Measurements from ENCODE around the gene GRIP1.

The GRIP1 gene

DNA sequence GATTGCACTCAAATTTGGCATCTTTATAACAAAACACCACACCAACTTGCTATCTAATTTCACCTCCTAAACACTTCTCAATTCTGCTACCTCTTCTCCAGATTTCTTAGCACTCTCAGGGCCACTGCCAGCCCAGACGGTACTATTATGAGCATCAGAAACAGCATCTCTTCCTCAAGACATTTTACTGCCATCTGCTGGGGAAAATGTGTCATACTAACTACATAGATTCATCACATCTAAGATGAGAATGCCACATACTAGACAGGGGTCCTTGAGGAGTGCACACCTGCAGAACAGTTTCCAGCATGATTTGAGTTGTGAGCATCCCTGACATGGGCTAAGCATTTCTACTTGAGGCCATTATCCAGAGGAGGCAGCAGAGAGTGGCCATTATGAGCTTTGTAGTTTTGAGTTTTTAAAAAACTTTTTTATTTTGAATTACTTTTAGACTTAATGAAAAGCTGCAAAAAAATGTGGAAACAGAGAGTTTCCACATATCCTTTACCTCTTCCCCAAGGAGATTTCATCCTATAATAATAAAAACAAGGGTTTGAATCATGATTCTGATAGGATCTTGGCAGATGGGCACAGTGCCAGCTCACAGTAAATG, 15.1 kb upstream of the GRIP1 start:
- no peak for DNase-seq

DNA sequence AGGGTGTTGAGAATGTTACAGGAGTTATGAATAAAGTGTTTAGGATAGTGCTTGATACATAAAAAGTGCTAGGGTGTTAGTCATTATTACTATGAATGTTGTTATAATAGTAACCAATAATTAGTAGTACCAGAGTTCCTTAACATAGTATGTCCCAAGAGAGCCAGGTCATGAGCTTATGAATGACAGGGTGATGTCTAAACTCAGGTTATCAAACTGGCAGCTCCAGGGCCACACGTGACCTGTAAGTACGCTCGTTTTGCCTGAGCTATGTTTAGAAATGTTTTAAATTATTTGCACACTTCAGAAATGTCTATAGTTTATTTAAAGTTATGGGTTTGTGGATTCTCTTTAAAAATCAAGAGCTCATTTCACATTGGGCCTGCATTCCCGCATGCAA, 14.1 kb upstream of the GRIP1 start:
- DNase-seq, result no peak

DNA sequence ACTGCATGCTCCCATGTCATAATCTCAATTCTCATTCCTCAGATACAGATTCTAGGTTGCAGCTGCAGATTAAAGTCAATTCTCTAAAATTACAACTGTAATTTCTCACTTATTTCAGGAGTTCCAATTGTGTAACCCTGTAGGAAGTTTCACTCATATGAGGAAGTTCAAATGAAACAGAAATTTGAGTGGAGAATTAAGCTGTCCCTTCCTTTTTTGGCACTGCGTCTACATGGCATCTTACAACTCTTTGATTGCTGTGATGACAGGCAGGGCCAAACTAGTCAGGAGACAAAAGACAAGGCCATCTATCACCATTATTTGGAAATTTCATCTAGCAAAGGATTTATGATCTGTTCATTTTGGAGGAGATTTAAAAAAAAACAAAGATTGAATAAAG, 13.3 kb upstream of the GRIP1 start:
- no peak for DNase-seq

- no peak for DNase-seq
Measured at GRCh38 chr12:66688846-66689439, 10.1 kb upstream of the GRIP1 start.

- no peak for DNase-seq
Measured at GRCh38 chr12:66684222-66684621, 5.3 kb upstream of the GRIP1 start.

DNA sequence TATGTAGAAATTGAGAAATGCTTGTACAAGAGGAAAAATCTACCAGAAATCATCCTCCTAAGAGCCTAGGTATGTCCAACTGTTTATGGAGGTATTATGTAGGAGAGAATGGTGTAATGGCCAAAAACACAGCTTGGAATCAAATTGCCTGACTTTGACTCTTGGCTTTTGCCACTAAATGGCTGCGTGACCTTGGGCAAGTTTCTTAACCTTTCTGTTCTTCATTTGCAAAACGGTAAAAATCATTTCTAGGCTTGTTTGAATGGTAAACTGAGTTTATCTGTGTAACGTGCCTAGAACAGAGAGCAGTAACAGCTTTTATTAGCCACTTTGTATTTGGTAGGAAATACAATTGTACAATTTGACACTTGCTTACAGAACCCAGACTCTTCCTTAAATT, 4.9 kb upstream of the GRIP1 start:
- no peak for DNase-seq

- DNase-seq, result no peak
Measured at GRCh38 chr12:66683073-66683472, 4.2 kb upstream of the GRIP1 start.

- DNase-seq, result no peak
Measured at GRCh38 chr12:66679461-66680084, 697 bp upstream of the GRIP1 start.

DNA sequence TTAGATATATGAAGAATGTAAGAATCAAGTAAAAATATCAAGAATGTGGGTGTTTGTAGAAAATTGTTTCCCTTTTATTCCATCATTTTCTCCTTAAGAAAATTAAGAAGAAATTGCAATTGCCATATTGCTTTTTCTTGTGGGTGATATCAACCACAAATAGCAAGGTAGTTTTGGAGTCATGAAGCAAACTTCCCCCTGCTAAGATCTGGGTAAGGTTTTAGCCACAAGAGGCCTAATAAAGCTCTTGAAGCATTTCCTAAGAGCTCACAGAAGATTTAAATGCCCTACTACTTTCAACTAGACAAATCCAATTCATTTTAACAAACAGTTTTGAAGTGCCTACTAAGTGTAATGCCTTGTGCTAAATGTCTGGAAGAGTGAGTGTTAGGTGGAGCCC, 2.6 kb downstream of the GRIP1 start:
- no peak for DNase-seq

DNA sequence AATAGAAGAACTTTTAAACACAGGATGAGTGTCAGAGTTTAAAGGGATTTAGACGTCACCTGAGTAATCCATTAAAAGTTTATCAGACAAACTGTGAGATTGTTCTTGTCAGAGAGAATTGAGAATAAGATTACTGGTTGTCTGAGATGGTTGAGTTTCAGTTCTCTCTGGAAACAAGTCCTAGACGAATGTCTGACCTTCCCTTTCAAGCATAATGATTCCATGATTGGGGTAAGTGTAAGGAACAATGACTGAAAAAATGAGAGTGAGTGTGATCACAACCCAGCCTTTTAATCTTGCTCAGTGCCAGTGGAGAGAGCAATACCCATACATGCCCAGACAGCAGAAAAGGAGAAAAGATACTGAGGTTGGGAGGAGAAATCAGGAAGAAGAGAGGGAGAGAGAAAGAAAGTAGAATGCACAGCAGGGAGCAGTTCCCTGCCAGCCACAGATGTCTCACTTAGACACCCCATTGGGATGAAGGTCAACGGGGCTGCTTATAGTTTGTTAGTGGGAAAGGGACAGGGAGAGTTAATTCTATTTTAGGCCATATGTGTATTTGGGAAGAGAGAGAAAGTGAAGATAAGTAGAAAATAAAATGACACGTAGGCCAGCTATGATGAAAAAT, 4.3 kb downstream of the GRIP1 start:
- DNase-seq, result no peak

GRCh38 chr12:66669541-66669940, 9.3 kb downstream of the GRIP1 start:
- DNase-seq, result no peak

DNA sequence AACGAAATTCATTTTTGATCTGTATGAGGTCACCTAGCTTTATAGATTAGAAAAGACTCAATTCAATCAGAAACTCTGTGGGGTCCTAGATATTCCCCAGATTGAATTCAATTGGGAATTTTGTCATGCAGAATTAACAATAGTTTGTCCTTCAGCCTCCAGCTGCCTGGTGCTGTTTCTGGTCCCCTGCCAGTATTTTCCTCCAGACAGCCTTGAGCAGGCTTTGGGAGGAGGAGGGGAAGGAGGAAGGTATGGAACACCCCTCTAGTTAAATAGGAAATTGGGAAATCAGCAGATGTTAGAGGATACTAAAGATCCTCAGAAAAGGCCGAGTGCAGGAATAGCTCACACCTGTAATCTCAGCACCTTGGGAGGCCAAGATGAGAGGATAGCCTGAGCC, 10.6 kb downstream of the GRIP1 start:
- no peak for DNase-seq

GRCh38 chr12:66667906-66668305, 11.0 kb downstream of the GRIP1 start:
- no peak for DNase-seq

DNA sequence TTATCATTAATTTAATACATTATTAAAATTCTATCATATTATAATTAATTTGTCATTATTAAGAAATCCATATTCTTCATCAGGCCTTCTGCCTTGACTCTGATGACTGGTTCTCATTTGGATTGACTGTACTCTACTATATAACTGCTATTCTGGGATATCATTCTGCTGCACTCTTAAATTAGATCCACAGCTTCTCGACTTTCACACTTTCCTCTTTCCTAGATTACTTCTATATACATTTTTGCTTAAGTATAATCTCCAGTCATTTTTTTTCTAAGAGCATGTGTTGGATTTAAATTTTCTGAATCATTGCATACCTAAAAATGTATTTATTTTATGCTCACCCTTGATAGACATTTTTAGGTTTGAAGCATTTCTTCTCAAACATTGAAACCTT, 12.4 kb downstream of the GRIP1 start:
- no peak for DNase-seq

DNA sequence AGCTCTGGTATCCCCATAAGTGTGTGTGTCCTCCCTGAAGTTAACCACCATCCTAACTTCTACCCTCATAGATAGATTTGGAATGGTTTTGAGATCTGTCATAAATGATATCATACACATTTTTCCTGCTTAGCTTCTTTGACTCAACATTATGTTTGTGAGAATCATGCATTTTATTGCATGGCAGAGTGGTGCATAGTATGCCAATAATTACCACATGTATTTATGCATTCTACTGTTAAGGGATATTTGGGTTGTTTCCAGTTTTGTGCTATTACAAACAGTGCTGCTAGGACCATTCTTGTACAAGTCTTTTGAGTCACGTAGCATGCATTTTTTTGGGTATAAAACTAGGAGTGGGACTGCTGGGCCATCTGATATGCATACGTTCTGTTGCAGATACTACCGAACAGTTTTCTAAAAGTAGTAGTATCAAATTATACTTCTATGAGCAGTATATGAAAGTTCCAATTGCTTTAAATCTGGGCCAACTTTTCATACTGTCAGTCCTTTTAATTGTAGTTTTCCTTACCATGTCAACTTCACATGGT, 13.4 kb downstream of the GRIP1 start:
- DNase-seq, result no peak

DNA sequence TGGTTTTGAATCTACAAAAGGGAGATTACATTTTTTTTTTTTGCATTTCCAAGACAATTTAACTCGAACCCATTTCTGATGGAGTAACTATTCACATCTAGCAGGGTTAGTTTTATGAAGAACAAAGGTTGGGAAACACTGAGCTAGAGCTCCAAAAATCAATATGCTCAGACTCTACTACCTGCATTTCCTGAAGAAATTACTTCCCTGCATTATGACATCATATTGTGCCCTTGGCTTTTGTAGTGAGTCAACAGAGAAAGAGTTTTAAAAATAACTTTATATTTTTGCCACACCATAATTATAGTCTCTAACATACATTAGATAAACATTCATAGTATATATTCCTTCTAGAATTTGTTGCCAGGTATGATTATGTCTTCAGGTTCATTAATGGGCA, 14.8 kb downstream of the GRIP1 start:
- DNase-seq, result no peak

DNA sequence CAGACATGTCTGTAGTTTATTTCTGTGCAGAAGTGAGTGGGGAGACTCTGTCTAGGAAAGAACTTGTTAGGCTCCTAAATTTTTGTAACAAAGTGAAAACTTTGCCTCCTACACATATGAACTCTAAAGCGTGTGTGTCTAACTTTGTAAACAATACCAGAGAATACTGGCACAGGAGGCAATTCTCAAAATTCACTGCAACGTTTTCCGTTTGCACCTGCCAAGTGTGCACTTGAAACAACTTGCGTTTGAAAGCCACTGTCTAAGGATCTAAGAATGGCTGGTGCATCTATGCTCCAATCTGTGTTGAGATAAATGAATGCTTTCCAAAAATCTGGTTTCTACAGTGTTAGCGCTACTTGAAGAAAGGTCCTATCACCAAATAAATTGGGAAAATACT, 15.3 kb downstream of the GRIP1 start:
- DNase-seq, result no peak

DNA sequence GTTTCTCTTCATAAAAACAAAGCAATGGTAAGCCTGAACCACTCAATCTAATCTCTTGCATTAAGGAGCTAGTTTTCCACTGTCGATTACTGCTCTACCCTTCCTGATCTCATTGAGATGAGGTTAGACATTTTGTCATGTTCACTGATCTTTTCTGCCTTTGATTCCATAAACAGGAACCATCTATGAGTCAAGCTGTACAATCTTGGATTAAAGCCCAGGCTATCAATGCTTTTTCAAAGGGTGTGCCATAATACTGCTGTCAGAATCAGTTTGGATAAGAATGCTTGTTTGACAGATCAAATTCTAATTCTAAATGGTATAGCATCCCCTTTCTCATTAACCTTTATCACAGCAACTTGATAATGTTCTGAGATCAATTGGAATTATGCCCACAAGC, 16.1 kb downstream of the GRIP1 start:
- DNase-seq, result no peak

GRCh38 chr12:66662179-66662578, 16.7 kb downstream of the GRIP1 start:
- DNase-seq, result no peak

DNA sequence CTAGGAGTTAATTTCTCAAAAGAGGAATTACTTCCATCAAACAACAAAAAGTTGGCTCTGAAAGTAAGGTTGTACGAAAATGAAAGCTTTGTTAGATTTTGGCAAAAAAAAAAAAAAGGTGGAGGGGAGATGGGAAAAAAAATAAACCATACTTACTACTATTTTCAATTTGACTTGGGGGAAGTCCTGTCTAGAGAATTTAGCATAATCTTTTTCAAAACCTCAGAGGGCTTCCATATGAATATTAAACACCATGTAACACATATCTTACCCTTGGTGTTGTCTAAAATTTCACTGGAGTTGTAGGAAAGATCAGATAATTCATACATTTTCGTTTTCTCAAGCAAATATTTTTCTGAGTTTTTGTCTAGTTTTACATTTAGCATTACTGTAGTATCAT, 17.5 kb downstream of the GRIP1 start:
- no peak for DNase-seq

GRCh38 chr12:66653796-66654195, 25.1 kb downstream of the GRIP1 start:
- no peak for DNase-seq

DNA sequence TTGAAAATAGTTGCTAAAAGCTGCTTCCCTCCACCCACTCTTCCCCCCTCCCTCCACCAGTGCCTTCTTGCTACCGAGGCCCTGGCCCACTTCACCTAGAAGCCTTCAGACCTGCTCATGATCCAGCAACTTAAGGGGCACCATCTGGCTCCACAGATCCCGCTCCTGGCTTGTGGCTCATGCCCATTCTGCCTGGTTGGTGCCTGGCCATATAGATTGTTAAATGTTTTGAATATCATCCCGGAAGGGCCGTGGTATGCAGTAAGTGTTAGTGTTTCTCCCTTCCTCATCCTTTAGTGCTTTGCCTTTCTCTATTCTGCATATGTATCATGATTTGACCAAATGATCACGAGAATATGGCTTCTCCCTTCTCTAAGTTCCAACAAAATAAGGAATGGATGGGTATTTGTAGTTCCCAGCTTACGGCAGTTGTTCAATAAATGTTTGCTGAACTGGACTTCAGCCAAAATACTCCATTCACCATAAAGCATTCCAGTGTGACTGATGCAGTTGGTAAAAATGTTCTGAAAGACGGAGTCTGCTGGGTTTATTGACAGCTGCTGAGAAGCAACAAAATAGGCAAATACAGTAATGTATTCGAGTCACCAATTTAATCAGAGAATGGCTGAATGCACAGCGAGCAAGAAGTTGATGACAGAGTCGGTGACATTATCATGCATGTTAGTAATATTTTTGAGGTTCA, 30.7 kb downstream of the GRIP1 start:
- DNase-seq, result no peak

- no peak for DNase-seq
Measured at GRCh38 chr12:66647034-66647691, 31.7 kb downstream of the GRIP1 start.
